ENCODE results near the gene ADPRHL1. TPM values are rescaled to one million over a fixed set of nuclear protein-coding genes. Genes with fewer than 3 reads are reported as not detected.

The ADPRHL1 gene
- total RNA-seq, 2 donors from 2014 or later: 1.6 to 2.9 TPM

DNA sequence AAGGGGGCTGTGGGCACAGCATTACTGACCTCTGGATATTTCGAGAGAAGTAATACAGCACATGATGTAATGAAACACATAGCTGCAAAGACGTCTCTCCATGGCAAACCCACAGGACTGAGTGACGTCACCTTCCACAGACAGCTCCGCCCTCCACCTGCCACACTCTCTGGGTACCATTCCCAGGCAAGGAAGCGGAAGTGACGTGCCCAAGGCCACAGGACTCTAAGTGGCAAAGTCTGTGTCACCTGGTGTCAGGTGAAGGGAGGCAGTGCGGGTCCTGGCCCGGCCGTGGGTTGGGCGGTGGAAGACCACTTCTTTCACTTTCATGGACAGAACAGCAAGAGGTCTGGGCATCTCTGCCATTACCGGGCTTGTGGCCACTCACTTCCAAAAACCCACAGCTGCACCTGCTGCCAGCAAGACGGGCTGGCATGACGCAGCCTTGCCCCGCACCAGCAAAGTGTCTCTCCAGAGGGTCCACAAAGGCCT, 6.8 kb upstream of the ADPRHL1 start:
- H3K4me1 Mint-ChIP-seq: peaks cover 4% of the 10 kb centered on the region
- H3K27ac ChIP-seq (ENCODE audit: low read depth, low read length): no peak overlapping the region
- peaks cover 79% of the 10 kb centered on the region for H3K36me3 Mint-ChIP-seq (ENCODE audit: low read depth)
- peaks cover 85% of the 10 kb centered on the region for H3K36me3 ChIP-seq (ENCODE audit: control insufficient read depth, insufficient read depth, low read length)
- H3K4me1 ChIP-seq (ENCODE audit: control insufficient read depth, insufficient read depth, low read length): no peaks in the 10 kb centered on the region
- H3K4me3 ChIP-seq (ENCODE audit: low read length): no peak overlapping the region
- no peak overlapping the region for H3K4me3 Mint-ChIP-seq
- H3K9me3 Mint-ChIP-seq: no peaks in the 10 kb centered on the region
- no peak overlapping the region for H3K27ac Mint-ChIP-seq
- no peaks in the 10 kb centered on the region for H3K9me3 ChIP-seq (ENCODE audit: control insufficient read depth, low read length)
- H3K27me3 ChIP-seq (ENCODE audit: control insufficient read depth, insufficient read depth, low read length, poor library complexity, severe bottlenecking): no peaks in the 10 kb centered on the region
- TF ChIP-seq, protein P1, sequence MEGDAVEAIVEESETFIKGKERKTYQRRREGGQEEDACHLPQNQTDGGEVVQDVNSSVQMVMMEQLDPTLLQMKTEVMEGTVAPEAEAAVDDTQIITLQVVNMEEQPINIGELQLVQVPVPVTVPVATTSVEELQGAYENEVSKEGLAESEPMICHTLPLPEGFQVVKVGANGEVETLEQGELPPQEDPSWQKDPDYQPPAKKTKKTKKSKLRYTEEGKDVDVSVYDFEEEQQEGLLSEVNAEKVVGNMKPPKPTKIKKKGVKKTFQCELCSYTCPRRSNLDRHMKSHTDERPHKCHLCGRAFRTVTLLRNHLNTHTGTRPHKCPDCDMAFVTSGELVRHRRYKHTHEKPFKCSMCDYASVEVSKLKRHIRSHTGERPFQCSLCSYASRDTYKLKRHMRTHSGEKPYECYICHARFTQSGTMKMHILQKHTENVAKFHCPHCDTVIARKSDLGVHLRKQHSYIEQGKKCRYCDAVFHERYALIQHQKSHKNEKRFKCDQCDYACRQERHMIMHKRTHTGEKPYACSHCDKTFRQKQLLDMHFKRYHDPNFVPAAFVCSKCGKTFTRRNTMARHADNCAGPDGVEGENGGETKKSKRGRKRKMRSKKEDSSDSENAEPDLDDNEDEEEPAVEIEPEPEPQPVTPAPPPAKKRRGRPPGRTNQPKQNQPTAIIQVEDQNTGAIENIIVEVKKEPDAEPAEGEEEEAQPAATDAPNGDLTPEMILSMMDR (conservative IDR thresholded peaks at IDR 0.05): no peak
- no peak for DNase-seq
- 95% methylated on average over 10 to 14 of the region's 14 CpGs for WGBS, 2 experiments (ENCODE audit: insufficient coverage in 1 of 2, insufficient read length in 1 of 2)
- H3K27me3 Mint-ChIP-seq (ENCODE audit: insufficient read depth): no peaks in the 10 kb centered on the region
- no peak overlapping the region for H3K9ac ChIP-seq (ENCODE audit: extremely low read depth, low read length, poor library complexity, severe bottlenecking)

DNA sequence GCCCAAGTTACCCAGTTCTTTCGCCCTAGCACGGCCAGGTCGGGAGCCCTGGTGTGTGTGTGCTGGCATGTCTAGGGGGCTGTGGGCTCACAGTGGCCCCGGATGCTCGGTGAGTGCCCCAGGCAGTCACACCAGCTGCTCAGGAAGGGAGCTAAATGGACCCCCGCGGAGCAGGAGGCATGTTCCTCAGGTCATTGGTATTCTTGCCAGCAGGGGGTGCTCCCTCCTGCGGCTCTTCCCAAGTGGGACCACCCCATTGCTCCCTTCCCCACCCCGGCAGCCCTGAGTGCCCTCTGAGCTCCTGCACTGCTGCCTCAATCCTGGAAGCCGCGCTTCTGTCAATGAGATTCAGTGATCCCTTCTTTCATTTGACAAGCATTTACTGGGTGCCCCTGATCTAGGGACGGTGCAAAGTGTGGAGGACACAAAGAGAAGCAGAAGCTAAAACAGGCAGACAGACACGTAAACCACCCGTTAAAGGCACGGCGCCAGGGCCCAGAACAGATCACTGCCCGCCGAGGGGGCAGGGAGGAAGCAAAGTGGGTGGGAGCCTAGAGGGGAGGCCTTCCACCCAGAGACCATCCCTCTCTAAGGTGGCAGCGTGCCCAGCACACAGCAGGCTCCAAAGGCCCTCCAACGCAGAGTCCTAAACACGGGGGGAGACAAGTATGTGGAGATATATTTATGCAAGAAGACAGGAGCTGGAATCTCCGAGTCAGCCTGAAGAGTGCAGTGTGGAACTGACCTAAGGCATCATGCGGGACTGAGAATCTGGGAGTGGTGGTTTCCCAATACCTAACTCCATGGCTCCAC, 5.2 kb upstream of the ADPRHL1 start:
- Histone ChIP-seq H3K4me1 (ENCODE audit: control insufficient read depth, insufficient read depth, low read length) (no peaks in the 10 kb centered on the region), H3K4me3 (ENCODE audit: low read length) (no peak overlapping the region), H3K36me3 (ENCODE audit: control insufficient read depth, insufficient read depth, low read length) (peaks cover 75% of the 10 kb centered on the region), H3K9ac (ENCODE audit: extremely low read depth, low read length, poor library complexity, severe bottlenecking) (no peak overlapping the region), H3K9me3 (ENCODE audit: control insufficient read depth, low read length) (no peaks in the 10 kb centered on the region), H3K27ac (ENCODE audit: low read depth, low read length) (no peak overlapping the region), H3K27me3 (ENCODE audit: control insufficient read depth, insufficient read depth, low read length, poor library complexity, severe bottlenecking) (no peaks in the 10 kb centered on the region)
- peak; percentile 74 for DNase-seq
- peaks cover 4% of the 10 kb centered on the region for H3K4me1 Mint-ChIP-seq
- TF ChIP-seq, protein P1 (conservative IDR thresholded peaks at IDR 0.05): peak; percentile 57
- no peaks in the 10 kb centered on the region for H3K9me3 Mint-ChIP-seq
- 91% methylated on average over 16 to 23 of the region's 23 CpGs for WGBS, 2 experiments (ENCODE audit: insufficient coverage in 1 of 2, insufficient read length in 1 of 2)
- H3K36me3 Mint-ChIP-seq (ENCODE audit: low read depth): peaks cover 81% of the 10 kb centered on the region
- peak overlapping the region; percentile 64 for H3K27ac Mint-ChIP-seq
- no peak overlapping the region for H3K4me3 Mint-ChIP-seq
- H3K27me3 Mint-ChIP-seq (ENCODE audit: insufficient read depth): no peaks in the 10 kb centered on the region

DNA sequence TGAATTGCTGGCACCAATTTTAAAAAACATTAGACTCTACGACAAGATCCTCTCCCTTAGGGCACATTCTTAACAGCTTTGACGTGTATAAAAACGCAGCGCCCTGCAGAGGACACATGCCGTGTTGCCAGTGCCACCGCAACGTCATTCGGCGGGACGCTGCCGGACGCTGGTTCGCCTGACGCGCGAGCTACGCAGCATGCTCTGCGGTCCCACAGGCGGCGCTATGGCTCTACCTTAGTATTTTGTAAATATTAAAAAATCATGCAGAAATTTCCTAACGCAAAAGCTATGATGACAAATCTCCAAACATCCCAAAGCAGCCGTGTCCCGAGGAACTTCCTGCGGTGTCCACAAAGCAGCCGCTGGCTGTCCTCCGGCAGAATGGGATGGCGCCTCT, 4.2 kb upstream of the ADPRHL1 start:
- peaks cover 78% of the 10 kb centered on the region for H3K36me3 Mint-ChIP-seq (ENCODE audit: low read depth)
- no peak overlapping the region for H3K9ac ChIP-seq (ENCODE audit: extremely low read depth, low read length, poor library complexity, severe bottlenecking)
- TF ChIP-seq, protein P1 (conservative IDR thresholded peaks at IDR 0.05): peak; percentile 29
- H3K36me3 ChIP-seq (ENCODE audit: control insufficient read depth, insufficient read depth, low read length): peaks cover 72% of the 10 kb centered on the region
- H3K27ac ChIP-seq (ENCODE audit: low read depth, low read length): no peak overlapping the region
- no peak overlapping the region for H3K27ac Mint-ChIP-seq
- H3K4me3 Mint-ChIP-seq: no peak overlapping the region
- WGBS, 2 experiments (ENCODE audit: insufficient coverage in 1 of 2, insufficient read length in 1 of 2): 96 to 98% methylated on average over 26 to 27 of the region's 27 CpGs
- no peaks in the 10 kb centered on the region for H3K9me3 Mint-ChIP-seq
- H3K4me1 Mint-ChIP-seq: peaks cover 4% of the 10 kb centered on the region
- H3K9me3 ChIP-seq (ENCODE audit: control insufficient read depth, low read length): no peaks in the 10 kb centered on the region
- no peak overlapping the region for H3K4me3 ChIP-seq (ENCODE audit: low read length)
- no peaks in the 10 kb centered on the region for H3K27me3 ChIP-seq (ENCODE audit: control insufficient read depth, insufficient read depth, low read length, poor library complexity, severe bottlenecking)
- no peak for DNase-seq
- no peaks in the 10 kb centered on the region for H3K4me1 ChIP-seq (ENCODE audit: control insufficient read depth, insufficient read depth, low read length)
- H3K27me3 Mint-ChIP-seq (ENCODE audit: insufficient read depth): no peaks in the 10 kb centered on the region
